NCI-H2081 treated with DMSO at 0.1 percent for 48 hours (cell line): ENCODE measurements around the gene RBMS2.

ENCODE experiments used
- DNase-seq: peaks from one replicate; lab custom pipeline; 2025; lab: John Stamatoyannopoulos, UW

The RBMS2 gene

DNA sequence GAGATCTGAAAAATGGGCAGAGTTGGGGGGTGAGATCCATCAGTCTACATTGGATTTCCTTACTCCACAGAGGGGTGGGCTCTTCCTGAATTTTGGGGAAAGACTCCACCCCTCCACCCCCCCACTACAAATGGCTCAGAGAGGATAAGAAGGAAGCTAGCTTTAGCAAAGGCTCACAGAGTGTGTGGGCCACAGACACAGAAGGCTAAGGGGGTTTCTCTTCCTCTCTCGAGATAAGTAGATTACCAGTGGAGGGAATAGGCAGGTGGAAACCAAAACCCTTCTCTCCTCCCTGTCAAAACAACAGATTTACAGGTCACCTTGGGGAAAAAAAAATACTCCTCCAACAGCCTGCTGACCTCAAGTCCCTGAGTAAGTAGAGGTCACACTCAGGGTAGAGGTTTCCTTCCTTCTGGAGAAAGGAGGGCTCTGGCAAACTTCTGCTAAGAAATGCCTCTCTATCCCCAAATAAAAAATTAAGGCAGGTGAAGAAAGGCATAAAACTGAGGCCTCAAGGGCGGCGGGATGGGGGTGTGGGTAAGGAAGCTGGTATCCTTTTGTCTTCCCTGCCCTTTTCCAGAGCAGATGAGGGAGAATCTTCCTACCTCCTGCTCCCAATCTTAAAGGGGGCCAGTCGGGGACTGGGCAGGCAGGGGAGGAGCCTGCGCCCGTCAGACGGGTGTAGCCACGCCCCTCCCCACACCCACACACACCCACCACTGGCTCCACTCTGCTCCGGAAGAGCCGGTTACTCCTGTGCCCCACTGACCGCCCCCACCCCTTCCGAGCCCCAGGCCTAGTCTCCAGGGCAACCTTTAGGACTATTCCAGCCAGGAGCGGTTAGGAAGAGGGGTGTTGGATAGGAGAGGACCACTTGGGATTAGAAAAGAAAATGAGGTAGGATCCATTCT, 110.4 kb downstream of the RBMS2 start:
- no peak for DNase-seq

GRCh38 chr12:56632701-56633467, 111.3 kb downstream of the RBMS2 start:
- DNase-seq = no peak

- no peak for DNase-seq
Measured at GRCh38 chr12:56633468-56634241, 112.0 kb downstream of the RBMS2 start.

DNA sequence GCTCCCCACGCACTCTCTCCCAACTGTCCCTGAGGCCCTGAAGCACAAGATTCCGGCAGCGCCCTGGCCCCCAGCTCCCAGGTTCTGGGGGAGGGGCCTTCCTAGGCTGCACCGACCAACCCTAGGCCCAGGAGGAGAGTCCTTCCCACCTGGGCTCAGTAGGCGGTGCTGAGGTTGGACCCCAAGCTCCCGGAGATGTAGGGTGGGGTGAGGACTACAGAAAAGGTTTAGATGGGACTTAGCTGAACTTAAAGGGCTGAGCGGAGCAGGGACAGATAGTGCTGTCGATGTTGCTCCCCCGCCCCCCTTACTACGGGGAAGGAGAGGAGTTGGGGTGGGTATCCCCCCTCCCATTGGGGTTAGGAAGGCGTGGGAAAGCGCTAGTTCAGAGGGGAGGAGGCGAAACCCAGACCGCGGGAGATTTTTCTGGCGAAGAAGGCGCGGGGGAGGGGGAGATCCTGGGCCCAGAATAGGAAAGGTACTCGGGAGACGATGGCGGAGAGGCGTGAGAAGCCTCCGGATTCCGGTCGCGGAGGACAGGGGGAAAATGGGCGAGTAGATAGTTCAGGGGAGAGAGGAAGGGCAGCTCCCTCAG, 112.7 kb downstream of the RBMS2 start:
- DNase-seq = no peak

DNA sequence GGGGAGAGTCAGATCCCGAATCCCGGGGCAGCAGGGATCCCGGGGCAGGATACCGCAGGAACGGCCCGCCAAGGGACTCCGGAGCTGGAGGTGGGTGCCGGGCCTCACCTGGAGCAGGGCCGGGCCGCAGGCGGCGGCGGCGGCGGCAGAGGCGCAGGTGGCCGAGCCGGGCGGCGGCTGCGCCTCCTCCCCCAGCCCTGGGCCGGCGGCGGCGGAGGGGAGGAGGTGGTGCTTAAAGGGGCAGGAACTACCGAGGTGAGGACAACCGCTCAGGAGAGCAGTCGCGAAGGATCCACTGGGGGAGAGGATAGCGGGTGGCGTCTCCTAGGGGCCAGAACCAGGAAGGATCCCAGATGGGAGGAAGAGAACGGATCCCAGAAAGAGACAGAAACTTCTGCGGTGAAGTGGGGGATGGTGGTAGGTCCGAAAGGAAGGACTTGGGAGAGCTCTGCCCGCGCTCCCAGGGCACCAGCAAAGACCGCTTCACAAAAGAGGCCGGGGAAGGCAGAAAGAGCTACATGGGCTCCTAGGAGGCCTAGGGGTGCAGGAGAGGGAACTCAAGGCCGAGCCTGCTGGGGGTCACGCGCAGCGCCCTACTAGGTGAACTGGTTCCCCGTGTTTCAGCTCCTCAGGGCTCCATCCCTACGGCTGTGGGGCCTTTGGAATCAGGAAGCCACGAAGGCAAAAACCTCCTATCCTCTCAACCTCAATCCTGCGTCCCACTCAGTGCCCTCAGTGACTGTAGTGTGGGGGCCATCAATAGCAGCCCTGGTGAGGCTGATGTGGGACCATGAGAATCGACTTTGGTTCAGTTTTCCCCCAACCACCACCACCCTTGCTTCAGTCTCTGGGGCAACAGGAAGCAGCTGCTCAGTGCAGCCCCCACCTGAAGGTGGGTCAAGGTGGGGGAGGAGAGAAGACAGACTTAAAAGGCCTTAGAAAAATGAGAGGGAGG, 113.5 kb downstream of the RBMS2 start:
- DNase-seq = no peak

DNA sequence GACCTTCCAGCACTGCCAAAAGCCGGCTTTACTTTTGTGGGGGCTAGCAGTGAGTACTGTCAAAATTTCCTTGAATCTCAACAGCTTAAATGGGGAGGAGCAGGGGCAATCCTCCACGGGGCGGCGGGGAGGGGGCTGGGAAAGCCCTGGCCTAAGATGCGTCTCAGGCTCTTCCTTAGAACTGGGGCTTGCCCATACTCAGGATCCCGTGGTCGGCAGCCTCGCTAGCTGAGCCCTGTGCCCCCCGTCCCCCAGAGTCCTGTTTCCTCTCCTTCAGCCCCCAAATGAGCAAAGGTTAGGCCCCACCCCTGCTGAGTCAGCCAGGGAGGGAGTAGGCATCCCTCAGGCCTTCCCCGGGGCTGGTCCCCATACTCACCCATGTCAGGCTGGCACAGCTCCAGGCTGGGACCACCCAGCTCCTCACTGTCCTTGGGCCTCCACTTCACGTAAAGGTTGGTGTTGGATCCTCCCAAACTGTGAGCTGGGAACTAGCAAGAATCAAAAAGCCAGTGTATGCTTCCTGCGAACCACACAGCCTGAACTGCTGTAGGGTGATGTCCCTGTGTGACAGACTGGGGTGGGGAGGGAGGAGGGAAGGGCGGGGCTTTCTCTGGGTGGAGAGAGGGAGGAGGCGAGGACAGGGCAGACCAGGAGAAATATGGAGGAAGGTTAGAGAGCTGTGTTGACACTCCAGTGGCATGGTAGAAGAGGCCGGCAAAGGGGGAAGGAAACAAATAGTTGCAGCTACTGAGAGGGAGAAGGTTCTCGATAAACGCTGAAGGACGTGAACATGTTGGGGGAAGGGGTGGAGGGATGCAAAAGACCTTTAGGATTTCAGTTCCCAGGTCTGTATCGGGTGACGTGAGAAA, 114.4 kb downstream of the RBMS2 start:
- no peak for DNase-seq

- DNase-seq = peak; percentile 98
Measured at GRCh38 chr12:56636675-56637540, 115.3 kb downstream of the RBMS2 start.

DNA sequence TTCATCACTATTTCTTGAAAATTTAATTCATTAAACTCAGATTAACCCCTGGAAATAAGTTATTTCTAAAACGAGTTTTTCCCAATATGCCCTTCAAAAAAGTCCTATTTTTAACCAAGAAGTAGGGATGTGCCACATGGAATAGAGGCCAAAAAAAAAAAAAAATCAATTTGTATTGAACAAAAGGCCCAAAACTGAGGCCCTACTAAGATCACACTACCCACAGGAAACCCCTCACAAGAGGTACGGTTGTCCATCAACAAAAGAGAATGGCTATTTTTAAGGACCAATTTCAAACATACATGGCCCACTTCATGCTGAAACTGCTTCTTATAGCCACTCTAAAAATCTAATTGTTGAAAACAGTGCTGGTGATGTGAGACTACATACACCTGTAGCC, 116.0 kb downstream of the RBMS2 start:
- no peak for DNase-seq

GRCh38 chr12:56641219-56641618, 119.6 kb downstream of the RBMS2 start:
- no peak for DNase-seq

GRCh38 chr12:56644654-56645053, 123.0 kb downstream of the RBMS2 start:
- DNase-seq = no peak

DNA sequence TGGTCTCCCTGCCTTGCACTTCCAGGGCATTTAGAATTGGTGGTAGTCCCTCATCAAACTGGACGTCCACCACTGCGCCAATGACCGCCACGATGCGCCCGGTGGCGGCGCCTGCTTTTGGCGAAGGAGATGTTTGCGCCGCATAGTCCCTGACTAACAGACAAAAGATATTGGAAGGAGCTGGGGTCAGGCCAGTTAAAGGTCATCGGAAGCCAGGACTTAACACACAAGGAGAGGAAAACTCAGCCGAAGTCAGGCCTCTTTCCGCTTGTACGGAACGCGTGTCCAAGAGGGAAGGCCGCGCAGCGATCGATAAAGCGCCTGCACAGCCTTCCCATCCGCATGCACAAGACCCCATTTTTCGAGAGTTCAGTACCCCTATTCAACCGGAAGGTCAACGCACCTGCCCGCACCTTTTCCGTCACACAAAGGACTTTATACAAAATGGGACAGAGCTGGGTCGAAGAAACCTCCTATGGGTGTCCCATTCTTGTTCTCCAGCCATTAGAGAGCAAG, 123.6 kb downstream of the RBMS2 start:
- no peak for DNase-seq
